Gastroesophageal sphincter (tissue), 3 donors: Measurements from ENCODE around the gene SERPINA1.

ENCODE experiments used
- CTCF ChIP-seq, 4 experiments: fragments of 200-600 bp in 2 of 4; fragments of 450-650 bp in 2 of 4; sonication (generic) in 1 of 4; IDR thresholded peaks; one replicate each; pipeline ENCODE4 v1.5.1; 2017 to 2019; ENCODE audit warnings: antibody characterized with exemption in 4 of 4, mild to moderate bottlenecking in 2 of 4, moderate library complexity in 2 of 4
- EP300 ChIP-seq: sonication (generic); formaldehyde crosslinking; IDR thresholded peaks from one replicate; pipeline ENCODE4 v1.6.1; 2017; ENCODE audit warnings: antibody characterized with exemption, mild to moderate bottlenecking
- POLR2A ChIP-seq, 2 donors: fragments of 450-650 bp; IDR thresholded peaks; one replicate each; pipeline ENCODE4 v1.6.1; 2017; ENCODE audit warnings: antibody characterized with exemption in 2 of 2, mild to moderate bottlenecking in 2 of 2, moderate library complexity in 1 of 2
- POLR2AphosphoS5 ChIP-seq: sonication (generic); formaldehyde crosslinking; IDR thresholded peaks from one replicate; pipeline ENCODE4 v1.6.1; 2017; ENCODE audit warnings: antibody characterized with exemption

GRCh38 chr14:94403312-94403932 is 15.0 kb upstream of the SERPINA1 start:
- TF ChIP-seq POLR2AphosphoS5 (no peak), CTCF (IDR thresholded peaks at IDR 0.05) (no peak), EP300 (no peak), POLR2A (IDR thresholded peaks at IDR 0.05) (no peak)
